IPS DF 19.7 (cell line): ENCODE measurements around the gene OLFM2.
"Not testable (repeated sequence)": the region's sequence is repeated elsewhere in the genome, so short reads cannot be mapped to it uniquely, and the experiment has no call there.

Experiments used
- DNase-seq: peaks from one replicate; pipeline ENCODE4 v3.0.0-alpha.2; 2013; ENCODE audit warnings: low read depth, low spot score

OLFM2 gene

DNA sequence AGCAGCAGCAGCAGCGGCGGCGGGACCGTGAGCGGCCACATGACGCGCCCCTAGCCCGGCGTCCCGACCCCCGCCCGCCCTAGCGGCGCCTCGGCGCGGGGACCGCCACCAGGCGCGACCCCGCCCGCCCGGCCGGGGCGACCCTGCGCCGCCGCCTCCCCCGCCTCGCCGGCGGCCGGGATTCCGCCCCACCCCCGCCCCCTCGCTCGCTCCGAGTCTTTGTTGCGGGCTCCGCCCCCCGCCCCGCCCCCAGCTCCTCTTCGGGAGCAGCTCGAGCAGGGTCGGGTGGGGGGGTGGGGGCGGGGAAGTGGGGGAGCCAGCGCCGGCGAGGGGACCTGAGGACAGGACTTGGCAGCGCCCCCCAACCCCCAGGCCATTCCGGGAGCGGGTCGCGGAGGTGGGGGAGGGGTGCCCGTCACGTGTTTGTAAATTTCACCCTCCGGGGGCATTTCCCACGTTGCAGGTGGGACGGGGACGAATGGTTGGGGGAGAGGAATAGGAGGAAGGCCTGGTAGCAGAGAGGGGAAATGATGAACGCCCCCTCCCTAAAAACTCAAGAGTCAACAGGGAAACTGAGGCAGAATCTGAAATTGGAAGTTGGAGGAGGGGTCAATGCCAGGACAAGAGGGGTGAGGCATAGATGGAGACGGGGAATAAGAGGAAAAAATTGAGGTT, at the start of gene OLFM2:
OLFM2 (minus strand) TSS at position 190 of the 675 bp plus-strand sequence; CDS start at position 41, 149 bp downstream.
- DNase-seq = no peak

DNA sequence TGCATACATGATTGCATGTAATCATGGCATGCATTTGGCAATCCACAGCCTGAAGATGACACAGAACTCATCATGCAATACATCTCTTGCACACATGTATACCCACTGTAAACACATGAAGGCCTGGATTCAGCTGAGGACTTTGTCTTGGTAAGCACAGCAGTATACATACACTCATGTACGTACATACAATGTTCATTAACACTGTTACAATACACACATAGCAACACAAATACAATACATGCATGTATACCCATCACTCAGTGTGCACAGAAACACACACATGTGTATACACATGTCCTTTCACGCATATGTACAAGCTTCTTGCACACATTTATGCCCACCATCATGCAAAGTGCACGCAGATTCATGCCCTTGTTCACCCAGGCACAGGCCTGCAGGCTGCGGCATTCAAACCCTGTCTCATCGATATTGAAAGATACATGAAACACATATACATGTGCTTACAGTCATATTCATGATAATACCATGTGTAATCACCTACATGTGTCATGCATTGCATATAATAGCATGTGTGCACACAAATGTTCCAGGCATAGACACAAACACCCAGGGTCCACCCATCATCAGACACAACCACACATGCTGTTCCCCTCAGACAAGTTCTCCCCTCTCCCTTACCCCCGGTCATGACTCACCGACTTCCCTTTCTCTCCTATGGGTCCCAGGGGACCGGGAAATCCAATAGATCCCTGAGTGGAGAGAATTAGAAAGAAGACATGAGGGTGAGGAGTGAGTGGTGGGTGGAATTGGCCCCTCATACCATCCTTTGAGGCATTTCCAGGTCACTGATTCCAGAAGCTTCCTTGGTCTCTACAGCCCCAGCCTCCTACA, 45.3 kb upstream of the OLFM2 start:
- DNase-seq = no peak

DNA sequence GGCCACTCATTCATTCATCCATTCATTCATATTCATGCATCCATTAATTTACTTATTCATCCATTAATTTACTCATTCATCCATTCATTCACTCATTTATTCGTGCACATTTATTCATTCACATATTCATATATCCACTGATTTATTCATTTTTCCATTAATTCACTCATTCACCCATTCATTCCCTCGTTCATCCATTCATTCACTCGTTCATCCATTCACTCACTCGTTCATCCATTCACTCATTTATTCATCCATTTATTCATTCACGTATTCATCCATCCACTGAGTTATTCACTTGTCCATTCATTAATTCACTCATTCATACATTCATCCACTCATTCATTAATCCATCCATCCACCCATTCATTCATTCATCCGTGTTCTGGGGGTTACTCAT, 35.8 kb upstream of the OLFM2 start:
- no peak for DNase-seq

DNA sequence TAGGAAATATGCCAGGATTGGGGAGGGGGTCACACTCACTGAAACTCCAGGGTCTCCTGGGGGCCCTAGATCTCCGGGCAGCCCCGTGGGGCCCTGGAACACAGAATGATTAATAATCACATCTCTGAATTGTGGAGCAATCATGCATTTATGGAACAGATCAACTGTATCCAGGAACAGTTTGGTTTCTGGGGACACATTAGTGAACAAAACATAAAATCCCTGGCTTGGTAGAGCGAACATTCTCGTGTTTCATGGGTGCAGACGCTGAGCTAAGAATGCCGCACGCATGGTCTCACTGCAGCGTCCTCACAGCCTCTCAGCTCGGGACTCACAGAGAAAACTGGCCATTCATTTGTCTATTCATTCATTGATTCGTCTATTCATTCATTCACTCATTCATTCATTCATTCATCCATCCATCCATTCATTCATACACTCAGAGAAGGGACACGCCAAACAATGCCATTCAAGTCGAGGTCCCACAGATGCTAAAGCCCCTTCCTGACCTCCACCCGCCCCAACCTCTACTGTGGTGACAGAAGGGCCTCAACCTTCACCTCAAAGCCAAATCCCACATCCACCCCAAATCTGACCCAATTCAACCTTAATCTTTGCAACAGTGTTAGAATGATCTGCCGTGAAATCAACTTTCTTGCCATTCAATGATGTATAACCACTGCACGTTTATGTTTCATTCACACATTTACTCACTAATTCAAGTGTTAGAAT, 35.0 kb upstream of the OLFM2 start:
- no peak for DNase-seq

GRCh38 chr19:9970481-9970880, 34.2 kb upstream of the OLFM2 start:
- no peak for DNase-seq

- no peak for DNase-seq
These were observed 33.3 kb upstream of the OLFM2 start for GRCh38 chr19:9969688-9969975.

- DNase-seq = no peak
These were observed 32.7 kb upstream of the OLFM2 start for GRCh38 chr19:9968820-9969687.

- no peak for DNase-seq
These were observed 31.0 kb upstream of the OLFM2 start for GRCh38 chr19:9967326-9967725.

DNA sequence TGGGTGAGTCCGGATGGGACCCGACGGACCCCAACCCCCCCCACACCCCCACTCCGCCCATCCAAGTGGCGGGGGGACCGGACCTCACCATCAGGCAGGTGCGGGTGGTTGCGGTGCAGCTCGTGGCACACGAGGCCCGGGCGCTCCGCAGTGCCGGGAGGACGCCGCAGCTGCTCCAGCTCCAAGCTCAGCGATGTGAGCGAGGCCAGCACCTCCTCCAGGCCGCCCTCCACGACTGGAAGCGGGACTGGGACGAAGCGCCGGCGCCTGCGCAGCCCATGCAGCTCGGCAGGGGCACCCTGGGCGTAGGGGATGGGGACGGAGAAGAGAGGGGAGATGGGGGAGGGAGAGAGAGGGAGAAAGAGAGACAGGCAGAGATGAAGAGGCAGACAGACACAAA, 30.1 kb upstream of the OLFM2 start:
- DNase-seq = no peak

DNA sequence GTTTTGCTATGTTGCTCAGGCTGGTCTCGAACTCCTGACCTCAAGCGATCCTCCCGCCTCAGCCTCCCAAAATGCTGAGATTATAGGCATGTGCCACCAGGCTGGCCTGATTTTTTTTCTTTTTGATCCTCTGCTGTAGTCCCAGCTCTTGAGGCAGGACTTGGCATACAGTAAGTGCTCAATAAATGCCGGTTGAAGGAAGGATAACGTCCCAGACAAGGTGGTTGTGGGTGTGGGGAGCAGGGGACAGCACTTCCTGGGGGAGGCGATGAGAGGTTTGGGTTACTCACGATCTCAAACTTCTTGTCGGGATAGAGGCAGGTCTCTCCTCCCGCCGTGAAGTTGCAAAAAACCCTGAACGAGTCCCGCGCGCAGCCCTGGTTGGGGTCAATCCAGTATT, 29.7 kb upstream of the OLFM2 start:
- no peak for DNase-seq

GRCh38 chr19:9962623-9963290, 26.4 kb upstream of the OLFM2 start:
- DNase-seq = no peak

DNA sequence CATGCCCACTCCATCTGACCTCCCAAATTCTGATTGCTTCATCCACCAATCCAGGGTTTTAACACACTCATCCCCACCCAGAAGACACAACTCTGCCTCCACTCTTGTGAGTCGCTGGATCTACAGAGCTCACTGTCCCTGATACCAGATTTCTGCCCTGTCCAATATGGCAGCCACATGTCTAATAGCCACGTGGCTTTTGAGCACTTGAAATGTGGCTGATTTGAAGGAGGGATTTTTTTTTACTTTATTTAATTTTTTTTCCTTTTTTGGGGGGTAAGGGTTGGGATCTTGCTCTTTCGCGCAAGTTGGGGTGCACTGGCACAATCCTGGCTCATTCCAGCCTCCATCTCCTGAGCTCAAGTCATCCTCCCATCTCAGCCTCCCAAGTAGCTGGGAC, 24.8 kb upstream of the OLFM2 start:
- no peak for DNase-seq

DNA sequence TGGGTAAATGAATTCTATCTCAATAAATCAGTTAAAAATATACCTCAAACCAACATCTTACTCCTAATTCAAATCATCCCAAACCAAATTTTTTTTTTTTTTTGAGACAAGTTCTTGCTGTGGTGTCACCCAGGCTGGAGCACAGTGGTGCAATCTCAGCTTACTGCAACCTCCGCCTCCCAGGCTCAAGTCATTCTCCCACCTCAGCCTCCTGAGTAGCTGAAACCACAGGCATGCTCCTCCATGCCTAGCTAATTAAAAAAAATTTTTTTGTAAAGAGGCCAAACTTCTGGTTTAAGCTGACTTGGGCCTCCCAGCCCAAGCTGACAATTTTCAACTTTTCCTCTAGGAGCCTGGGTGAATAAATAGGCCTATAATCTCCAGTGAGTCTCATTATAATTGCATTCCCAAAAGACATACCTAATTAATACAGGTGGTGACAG, 22.1 kb upstream of the OLFM2 start:
- DNase-seq = no peak

GRCh38 chr19:9956956-9957355, 20.6 kb upstream of the OLFM2 start:
- DNase-seq = no peak

GRCh38 chr19:9953802-9954542, 17.7 kb upstream of the OLFM2 start:
- DNase-seq = no peak

- no peak for DNase-seq
These were observed 16.0 kb upstream of the OLFM2 start for GRCh38 chr19:9952276-9952675.

GRCh38 chr19:9947441-9947840, 11.1 kb upstream of the OLFM2 start:
- no peak for DNase-seq

GRCh38 chr19:9946528-9947125, 10.3 kb upstream of the OLFM2 start:
- DNase-seq = not testable (repeated sequence)

DNA sequence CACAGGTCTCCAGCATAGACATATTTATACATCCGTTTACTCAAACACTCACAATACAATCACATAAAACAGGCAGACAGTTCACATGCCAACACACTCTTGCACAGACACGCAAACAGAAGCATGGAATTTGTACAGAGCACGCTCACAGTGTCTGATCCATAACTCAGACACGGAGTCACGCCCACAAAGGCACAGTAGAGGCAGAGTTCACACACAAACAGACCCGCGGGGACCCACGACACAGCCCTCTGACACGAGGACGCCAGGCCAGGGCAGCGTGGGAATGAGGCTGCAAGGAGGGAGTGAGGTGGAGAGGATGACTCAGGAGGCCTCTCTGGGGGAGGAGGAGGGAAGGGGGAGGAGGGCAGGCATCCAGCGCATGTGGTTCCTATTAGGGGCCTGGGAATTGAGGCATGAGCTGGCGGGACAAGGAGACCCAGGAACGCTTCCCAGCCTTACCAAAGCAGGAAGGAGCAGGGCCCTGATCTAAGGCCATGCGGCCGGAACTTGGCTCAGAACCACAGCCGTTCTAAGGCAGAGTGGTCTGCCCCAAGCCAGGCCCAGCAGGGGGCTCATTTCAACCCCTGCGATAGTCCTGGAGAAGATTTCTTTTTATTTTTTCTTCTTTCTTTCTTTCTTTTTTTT, 9.1 kb upstream of the OLFM2 start:
- DNase-seq = no peak
